ENCODE results near the gene SPANXB1.
"Not testable (repeated sequence)": the region's sequence is repeated elsewhere in the genome, so short reads cannot be mapped to it uniquely, and the experiment has no call there.

Gene SPANXB1

GRCh38 chrX:141002568-141002967 lies at the start of gene SPANXB1:
SPANXB1 (plus strand) TSS chrX:141002594; CDS start chrX:141002694, 100 bp downstream.
- not testable (repeated sequence) for DNase-seq

- no peak for DNase-seq
Observed at GRCh38 chrX:140967036-140967435, 35.4 kb upstream of the SPANXB1 start.

GRCh38 chrX:140971099-140971795 lies 31.1 kb upstream of the SPANXB1 start:
- DNase-seq: peak; percentile 14

- DNase-seq: no peak
Observed at GRCh38 chrX:140975472-140975871, 26.9 kb upstream of the SPANXB1 start.

GRCh38 chrX:140980271-140980670 lies 22.1 kb upstream of the SPANXB1 start:
- no peak for DNase-seq

GRCh38 chrX:140983730-140984129 lies 18.7 kb upstream of the SPANXB1 start:
- no peak for DNase-seq

GRCh38 chrX:141005243-141005642 lies 2.8 kb downstream of the SPANXB1 start:
- DNase-seq: not testable (repeated sequence)

- DNase-seq: not testable (repeated sequence)
Observed at GRCh38 chrX:141044246-141044645, 41.9 kb downstream of the SPANXB1 start.

GRCh38 chrX:141049878-141050277 lies 47.5 kb downstream of the SPANXB1 start:
- not testable (repeated sequence) for DNase-seq

- not testable (repeated sequence) for DNase-seq
Observed at GRCh38 chrX:141052098-141052497, 49.7 kb downstream of the SPANXB1 start.
